ENCODE results near the gene VSNL1. TPM values are rescaled to one million over a fixed set of nuclear protein-coding genes. Genes with fewer than 3 reads are reported as not detected.

VSNL1 gene
- polyA plus RNA-seq, 3 donors, result not detected

GRCh38 chr2:17579605-17580318, 39.3 kb downstream of the VSNL1 start:
- Mint-ChIP-seq H3K4me3 (no peak overlapping the region), H3K9me3 (peaks cover 0 to 4% (median 2%) of the 10 kb centered on the region in 7 donors), H3K27me3 (ENCODE audit: low read depth in 3 of 3) (peaks cover 2 to 5% (median 5%) of the 10 kb centered on the region in 3 donors), H3K4me1 (no peaks in the 10 kb centered on the region), H3K27ac (no peak overlapping the region), H3K36me3 (no peaks in the 10 kb centered on the region)
- TF ChIP-seq, protein P1, sequence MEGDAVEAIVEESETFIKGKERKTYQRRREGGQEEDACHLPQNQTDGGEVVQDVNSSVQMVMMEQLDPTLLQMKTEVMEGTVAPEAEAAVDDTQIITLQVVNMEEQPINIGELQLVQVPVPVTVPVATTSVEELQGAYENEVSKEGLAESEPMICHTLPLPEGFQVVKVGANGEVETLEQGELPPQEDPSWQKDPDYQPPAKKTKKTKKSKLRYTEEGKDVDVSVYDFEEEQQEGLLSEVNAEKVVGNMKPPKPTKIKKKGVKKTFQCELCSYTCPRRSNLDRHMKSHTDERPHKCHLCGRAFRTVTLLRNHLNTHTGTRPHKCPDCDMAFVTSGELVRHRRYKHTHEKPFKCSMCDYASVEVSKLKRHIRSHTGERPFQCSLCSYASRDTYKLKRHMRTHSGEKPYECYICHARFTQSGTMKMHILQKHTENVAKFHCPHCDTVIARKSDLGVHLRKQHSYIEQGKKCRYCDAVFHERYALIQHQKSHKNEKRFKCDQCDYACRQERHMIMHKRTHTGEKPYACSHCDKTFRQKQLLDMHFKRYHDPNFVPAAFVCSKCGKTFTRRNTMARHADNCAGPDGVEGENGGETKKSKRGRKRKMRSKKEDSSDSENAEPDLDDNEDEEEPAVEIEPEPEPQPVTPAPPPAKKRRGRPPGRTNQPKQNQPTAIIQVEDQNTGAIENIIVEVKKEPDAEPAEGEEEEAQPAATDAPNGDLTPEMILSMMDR (IDR thresholded peaks at IDR 0.05), result no peak
- Histone ChIP-seq H3K4me1 (ENCODE audit: control insufficient read depth in 1 of 2, insufficient read depth in 2 of 2, low read length in 2 of 2) (no peaks in the 10 kb centered on the region), H4K20me1 (ENCODE audit: insufficient read depth, low read length) (no peaks in the 10 kb centered on the region), H3K27ac (ENCODE audit: low read depth in 1 of 2, low read length in 2 of 2) (no peak overlapping the region), H2AFZ (ENCODE audit: insufficient read depth, low read depth, low read length, poor library complexity, severe bottlenecking) (no peak overlapping the region), H3K9me3 (replicated peaks in 1 of 2; ENCODE audit: control insufficient read depth in 1 of 2, insufficient read depth in 1 of 2, low read length in 2 of 2) (no peaks in the 10 kb centered on the region), H3K9ac (ENCODE audit: insufficient read depth, low read length, poor library complexity, severe bottlenecking) (no peak overlapping the region), H3K36me3 (replicated peaks in 1 of 2; ENCODE audit: control insufficient read depth in 1 of 2, insufficient read depth in 2 of 2, low read length in 2 of 2) (no peaks in the 10 kb centered on the region), H3K4me2 (replicated peaks; ENCODE audit: extremely low read depth, low read length, poor library complexity, severe bottlenecking) (no peak overlapping the region), H3K79me2 (ENCODE audit: insufficient read depth, low read length) (no peaks in the 10 kb centered on the region), H3K27me3 (ENCODE audit: control insufficient read depth in 2 of 2, insufficient read depth in 2 of 2, low read length in 2 of 2) (no peaks in the 10 kb centered on the region), H3K4me3 (replicated peaks in 1 of 3; ENCODE audit: low read depth in 2 of 3, low read length in 3 of 3) (no peak overlapping the region)
- intact Hi-C loops (cut with micrococcal nuclease), result no loop called here
- WGBS (ENCODE audit: insufficient coverage), result 83% methylated on average over 2 of the region's 3 CpGs
- DNase-seq, result no peak

DNA sequence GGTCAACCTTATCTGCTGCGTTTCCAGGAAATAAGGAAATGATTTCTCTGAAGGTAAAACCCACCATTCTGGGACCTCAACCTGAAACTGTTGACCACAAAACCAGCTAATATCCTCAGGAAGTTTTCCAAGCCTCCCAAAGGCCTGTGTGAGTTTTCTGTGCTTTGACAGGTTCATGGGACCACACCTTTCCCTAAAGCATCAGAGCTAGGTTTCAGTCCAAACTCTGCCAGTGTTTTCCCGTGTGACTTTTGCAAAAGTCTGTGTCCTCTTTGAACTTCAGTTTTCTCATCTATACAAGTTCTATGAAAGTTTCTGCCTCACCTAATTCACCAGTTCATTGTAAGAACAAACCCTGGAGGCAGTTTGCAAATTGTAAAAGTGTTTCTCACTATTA, 39.8 kb downstream of the VSNL1 start:
- Histone ChIP-seq H4K20me1 (ENCODE audit: insufficient read depth, low read length) (no peaks in the 10 kb centered on the region), H3K4me2 (replicated peaks; ENCODE audit: extremely low read depth, low read length, poor library complexity, severe bottlenecking) (no peak overlapping the region), H3K4me3 (replicated peaks in 1 of 3; ENCODE audit: low read depth in 2 of 3, low read length in 3 of 3) (no peak overlapping the region), H3K79me2 (ENCODE audit: insufficient read depth, low read length) (no peaks in the 10 kb centered on the region), H3K4me1 (ENCODE audit: control insufficient read depth in 1 of 2, insufficient read depth in 2 of 2, low read length in 2 of 2) (no peaks in the 10 kb centered on the region), H2AFZ (ENCODE audit: insufficient read depth, low read depth, low read length, poor library complexity, severe bottlenecking) (no peak overlapping the region), H3K36me3 (replicated peaks in 1 of 2; ENCODE audit: control insufficient read depth in 1 of 2, insufficient read depth in 2 of 2, low read length in 2 of 2) (no peaks in the 10 kb centered on the region), H3K27ac (ENCODE audit: low read depth in 1 of 2, low read length in 2 of 2) (no peak overlapping the region), H3K9ac (ENCODE audit: insufficient read depth, low read length, poor library complexity, severe bottlenecking) (no peak overlapping the region), H3K27me3 (ENCODE audit: control insufficient read depth in 2 of 2, insufficient read depth in 2 of 2, low read length in 2 of 2) (no peaks in the 10 kb centered on the region), H3K9me3 (replicated peaks in 1 of 2; ENCODE audit: control insufficient read depth in 1 of 2, insufficient read depth in 1 of 2, low read length in 2 of 2) (no peaks in the 10 kb centered on the region)
- intact Hi-C loops (cut with micrococcal nuclease), result no loop called here
- no peak for DNase-seq
- Mint-ChIP-seq H3K27me3 (ENCODE audit: low read depth in 3 of 3) (peaks cover 1 to 2% (median 1%) of the 10 kb centered on the region in 3 donors), H3K36me3 (no peaks in the 10 kb centered on the region), H3K9me3 (peaks cover 0 to 5% (median 2%) of the 10 kb centered on the region in 7 donors), H3K27ac (no peak overlapping the region), H3K4me3 (no peak overlapping the region), H3K4me1 (no peaks in the 10 kb centered on the region)
- TF ChIP-seq, protein P1 (IDR thresholded peaks at IDR 0.05), result no peak
- no CpG with 5 or more reads among the region's 2 CpGs for WGBS (ENCODE audit: insufficient coverage)
